Testis (tissue), 2 donors: ENCODE results near the gene KRT84.

Source experiments
- POLR2A ChIP-seq: fragments of 450-650 bp; IDR thresholded peaks from one replicate; pipeline ENCODE4 v1.6.1; 2017; ENCODE audit warnings: antibody characterized with exemption, mild to moderate bottlenecking, moderate library complexity
- TF ChIP-seq, protein P1 (sequence below), 3 experiments: fragments of 450-650 bp in 2 of 3; fragments of 200-600 bp in 1 of 3; sonication (generic) in 1 of 3; IDR thresholded peaks; one replicate each; pipeline ENCODE4 v1.5.1; 2016 to 2019; ENCODE audit warnings: antibody characterized with exemption in 3 of 3, mild to moderate bottlenecking in 2 of 3, moderate library complexity in 1 of 3

DNA sequence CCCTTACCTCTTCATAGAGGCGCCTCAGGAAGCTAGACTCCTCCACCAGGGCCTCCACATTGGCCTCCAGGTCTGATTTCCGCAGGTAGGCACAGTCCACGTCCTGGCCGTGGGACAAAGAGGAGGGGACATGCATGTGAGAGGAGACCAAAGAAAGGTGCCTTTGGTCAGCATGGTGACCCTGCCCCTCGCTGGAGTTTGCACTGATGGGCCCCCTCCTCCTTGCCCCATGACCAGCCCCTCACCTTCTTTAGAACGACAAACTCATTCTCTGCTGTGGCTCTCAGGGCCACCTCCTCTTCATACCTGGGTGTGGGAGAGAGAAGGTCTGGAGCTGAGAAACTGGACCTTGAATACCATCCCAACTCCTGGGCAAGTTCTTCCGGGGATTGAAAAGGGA, 21.4 kb downstream of the KRT84 start:
- TF ChIP-seq, protein P1, sequence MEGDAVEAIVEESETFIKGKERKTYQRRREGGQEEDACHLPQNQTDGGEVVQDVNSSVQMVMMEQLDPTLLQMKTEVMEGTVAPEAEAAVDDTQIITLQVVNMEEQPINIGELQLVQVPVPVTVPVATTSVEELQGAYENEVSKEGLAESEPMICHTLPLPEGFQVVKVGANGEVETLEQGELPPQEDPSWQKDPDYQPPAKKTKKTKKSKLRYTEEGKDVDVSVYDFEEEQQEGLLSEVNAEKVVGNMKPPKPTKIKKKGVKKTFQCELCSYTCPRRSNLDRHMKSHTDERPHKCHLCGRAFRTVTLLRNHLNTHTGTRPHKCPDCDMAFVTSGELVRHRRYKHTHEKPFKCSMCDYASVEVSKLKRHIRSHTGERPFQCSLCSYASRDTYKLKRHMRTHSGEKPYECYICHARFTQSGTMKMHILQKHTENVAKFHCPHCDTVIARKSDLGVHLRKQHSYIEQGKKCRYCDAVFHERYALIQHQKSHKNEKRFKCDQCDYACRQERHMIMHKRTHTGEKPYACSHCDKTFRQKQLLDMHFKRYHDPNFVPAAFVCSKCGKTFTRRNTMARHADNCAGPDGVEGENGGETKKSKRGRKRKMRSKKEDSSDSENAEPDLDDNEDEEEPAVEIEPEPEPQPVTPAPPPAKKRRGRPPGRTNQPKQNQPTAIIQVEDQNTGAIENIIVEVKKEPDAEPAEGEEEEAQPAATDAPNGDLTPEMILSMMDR (IDR thresholded peaks at IDR 0.05), result no peak
- TF ChIP-seq POLR2A, result no peak
